HL-60 (cell line): ENCODE data around the gene ADAMTS13.

ENCODE experiments used
- DNase-seq, 2 experiments: peaks; one replicate each; pipeline ENCODE4 v3.0.0-alpha.2; 2010 to 2020; ENCODE audit warnings: low read depth in 1 of 2, low spot score in 1 of 2
- H3K27ac ChIP-seq: fragments of 250-450 bp; sonication (Bioruptor Pico); replicated peaks from 2 replicates; pipeline ENCODE4 v1.5.1; 2020; ENCODE audit warnings: mild to moderate bottlenecking, moderate library complexity
- H3K27me3 ChIP-seq: fragments of 250-450 bp; sonication (Bioruptor Pico); 2 replicates; pipeline ENCODE4 v1.5.1; 2021; ENCODE audit warnings: mild to moderate bottlenecking, moderate library complexity; ENCODE audit not compliant: insufficient read depth, poor library complexity, severe bottlenecking
- H3K4me3 ChIP-seq: replicated peaks from 2 replicates; pipeline ENCODE4 v1.5.1; 2011; ENCODE audit warnings: mild to moderate bottlenecking, control low read depth, low read length; ENCODE audit not compliant: insufficient read depth
- CTCF ChIP-seq: IDR thresholded peaks from one replicate; pipeline ENCODE4 v1.5.1; 2011; ENCODE audit warnings: low read length, control low read depth, inconsistent platforms; ENCODE audit not compliant: insufficient read depth
- GABPA ChIP-seq: IDR thresholded peaks from 2 replicates; pipeline ENCODE4 v1.6.1; 2012; ENCODE audit warnings: low read depth
- POLR2AphosphoS5 ChIP-seq: IDR thresholded peaks from 2 replicates; pipeline ENCODE4 v1.6.1; 2012; ENCODE audit warnings: low read depth
- REST ChIP-seq: IDR thresholded peaks from 2 replicates; pipeline ENCODE4 v1.6.1; 2012; ENCODE audit warnings: low read depth; ENCODE audit not compliant: insufficient replicate concordance
- SPI1 ChIP-seq: IDR thresholded peaks from 2 replicates; pipeline ENCODE4 v1.6.1; 2012; ENCODE audit warnings: low read depth, mild to moderate bottlenecking, borderline replicate concordance

The ADAMTS13 gene

GRCh38 chr9:133477461-133477860, 55.3 kb downstream of the ADAMTS13 start:
- peaks cover 12% of the 10 kb centered on the region for H3K27me3 ChIP-seq
- peak overlapping the region; percentile 63; the same call in 1 of the 2 replicates for H3K4me3 ChIP-seq
- no peak for DNase-seq
- no peak for TF ChIP-seq POLR2AphosphoS5
- no peak for TF ChIP-seq SPI1
- no peak for TF ChIP-seq REST
- TF ChIP-seq CTCF, result no peak
- TF ChIP-seq GABPA, result no peak
- no peak overlapping the region for H3K27ac ChIP-seq

GRCh38 chr9:133477992-133478850, 56.1 kb downstream of the ADAMTS13 start:
- TF ChIP-seq SPI1 (peak; percentile 84), GABPA (no peak)
- no peak for DNase-seq
- Histone ChIP-seq H3K27me3 (peaks cover 12% of the 10 kb centered on the region), H3K4me3 (peak overlapping the region; percentile 63), H3K27ac (no peak overlapping the region)

DNA sequence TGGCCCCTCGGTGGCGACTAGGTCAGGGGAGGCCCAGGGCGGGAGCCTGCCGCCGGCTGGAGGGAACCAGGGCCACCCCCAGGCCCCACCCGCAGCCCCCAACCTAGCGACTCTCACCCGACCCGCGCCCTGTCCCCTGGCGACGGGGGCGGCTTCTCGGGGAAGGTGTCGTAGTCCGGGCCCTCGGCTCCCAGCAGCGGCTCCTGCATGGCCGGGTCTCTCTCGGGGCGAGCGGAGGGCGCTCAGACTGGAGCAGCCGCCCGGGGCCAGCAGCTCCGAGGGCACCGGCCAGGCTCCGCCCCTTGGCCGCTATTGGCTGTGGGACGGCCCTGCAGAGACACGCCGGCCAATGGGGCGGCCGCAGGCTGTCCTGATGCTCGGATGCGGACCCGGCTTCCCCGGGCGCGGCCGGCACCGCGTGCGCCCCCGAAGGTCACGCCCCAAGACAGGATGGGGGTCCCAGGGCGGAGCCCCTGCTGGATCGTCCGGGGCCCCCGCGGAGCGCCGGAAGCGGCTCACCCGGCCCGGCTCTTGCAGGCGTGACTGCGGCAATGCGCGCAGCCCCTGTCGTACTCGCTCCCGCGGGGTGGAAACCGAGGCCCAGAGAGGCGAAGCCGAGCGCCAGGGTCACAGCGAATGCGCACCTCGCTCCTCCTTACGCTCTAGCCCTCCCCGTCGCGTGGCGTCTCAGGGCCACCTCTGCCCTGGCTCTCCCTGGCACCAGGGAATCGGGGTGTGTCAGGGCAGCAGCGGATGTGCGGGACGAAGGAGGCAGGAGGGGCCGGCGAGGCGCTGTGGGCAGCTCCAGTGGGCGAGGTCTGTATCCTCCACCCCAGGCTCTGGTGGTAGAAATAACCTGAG, 56.9 kb downstream of the ADAMTS13 start, which contains the start of gene SLC2A6:
TSS of gene SLC2A6 (minus strand) at position 249 of the 861 bp plus-strand sequence. CDS start at position 209, 40 bp downstream.
- no peak for TF ChIP-seq POLR2AphosphoS5
- TF ChIP-seq SPI1, result no peak
- TF ChIP-seq GABPA, result no peak
- no peak for TF ChIP-seq REST
- TF ChIP-seq CTCF, result no peak
- DNase-seq, result peak; percentile 32 to 66
- peak within 1 kb of the TSS; percentile 63 for H3K4me3 ChIP-seq
- no peak within 1 kb of the TSS for H3K27ac ChIP-seq
- peaks cover 12% of the 10 kb centered on the region for H3K27me3 ChIP-seq

DNA sequence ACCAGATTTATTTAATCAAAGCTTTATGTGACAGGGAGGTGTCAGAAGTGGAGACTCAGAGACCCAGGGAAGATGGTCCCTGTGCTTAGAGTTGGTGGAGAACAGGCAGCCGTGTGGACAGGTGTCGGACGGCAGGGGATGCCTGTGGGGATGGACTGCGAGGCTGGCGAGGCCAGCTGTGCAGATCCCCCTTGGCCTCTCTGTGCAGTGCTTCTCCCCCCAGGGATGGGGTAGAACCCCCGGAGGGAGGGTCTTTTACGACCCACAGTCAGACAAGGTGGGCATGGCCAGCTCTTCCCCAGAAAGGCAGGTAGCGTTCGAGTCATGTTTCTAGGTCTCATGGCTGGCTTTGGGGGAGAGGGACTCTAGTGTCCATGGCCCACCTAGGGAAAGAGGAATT, 61.4 kb downstream of the ADAMTS13 start:
- Histone ChIP-seq H3K4me3 (no peak overlapping the region), H3K27me3 (peaks cover 12% of the 10 kb centered on the region), H3K27ac (no peak overlapping the region)
- TF ChIP-seq GABPA, result no peak
- no peak for TF ChIP-seq REST
- no peak for TF ChIP-seq POLR2AphosphoS5
- TF ChIP-seq SPI1, result no peak
- TF ChIP-seq CTCF, result no peak
- DNase-seq, result no peak
